Measurements from ENCODE around the gene KCNIP2. TPM values are rescaled to one million over a fixed set of nuclear protein-coding genes. Genes with fewer than 3 reads are reported as not detected.

Gene KCNIP2
- total RNA-seq, 1 experiment from 2014 or later, result 8.5 TPM

DNA sequence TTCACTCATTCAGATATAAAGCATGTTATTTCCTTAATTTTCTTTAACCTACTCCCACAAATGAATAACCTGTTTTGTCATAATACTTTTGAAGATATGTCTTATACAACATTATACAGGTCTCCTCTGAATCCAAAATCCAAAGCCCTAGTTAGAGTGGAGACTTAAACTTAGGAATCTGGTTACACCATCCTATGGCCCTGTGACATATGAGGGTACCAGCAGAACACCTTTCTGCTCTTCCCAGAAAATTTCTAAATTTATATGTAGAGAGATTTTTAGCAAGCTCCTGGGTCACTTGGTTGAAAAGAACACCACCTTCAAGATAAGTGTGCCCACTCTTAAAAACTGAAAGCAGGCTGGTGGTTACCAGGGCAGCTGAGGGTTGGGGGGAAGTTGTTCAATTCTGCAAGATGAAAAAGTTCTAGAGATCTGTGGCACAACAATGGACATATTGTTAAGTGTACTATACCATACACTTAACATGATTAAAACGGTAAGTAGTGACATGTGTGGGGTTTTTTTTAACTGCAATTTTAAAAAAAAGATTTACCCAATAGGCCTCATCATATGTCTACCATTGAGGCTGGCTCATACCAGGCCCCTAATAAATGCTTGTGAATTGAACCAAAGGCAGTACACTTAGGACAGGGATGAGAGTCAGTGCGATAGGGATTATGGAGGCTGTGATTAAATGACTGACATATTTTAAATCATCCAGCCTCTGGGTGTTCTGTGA, 37.6 kb upstream of the KCNIP2 start:
- no peak for TF ChIP-seq ZNF274 (IDR thresholded peaks at IDR 0.05; ENCODE audit: low read depth, low read length)
- no peak for TF ChIP-seq EZH2phosphoT487 (IDR thresholded peaks at IDR 0.05; ENCODE audit: borderline replicate concordance)
- no peak for TF ChIP-seq FOSL1 (IDR thresholded peaks at IDR 0.05; ENCODE audit: low read depth)
- TF ChIP-seq JUND (IDR thresholded peaks at IDR 0.05), result no peak
- TF ChIP-seq, protein P1, sequence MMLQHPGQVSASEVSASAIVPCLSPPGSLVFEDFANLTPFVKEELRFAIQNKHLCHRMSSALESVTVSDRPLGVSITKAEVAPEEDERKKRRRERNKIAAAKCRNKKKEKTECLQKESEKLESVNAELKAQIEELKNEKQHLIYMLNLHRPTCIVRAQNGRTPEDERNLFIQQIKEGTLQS (IDR thresholded peaks at IDR 0.05), result no peak
- no peak for TF ChIP-seq POLR2AphosphoS5 (IDR thresholded peaks at IDR 0.05; ENCODE audit: low read depth, low read length)
- TF ChIP-seq, protein P2, sequence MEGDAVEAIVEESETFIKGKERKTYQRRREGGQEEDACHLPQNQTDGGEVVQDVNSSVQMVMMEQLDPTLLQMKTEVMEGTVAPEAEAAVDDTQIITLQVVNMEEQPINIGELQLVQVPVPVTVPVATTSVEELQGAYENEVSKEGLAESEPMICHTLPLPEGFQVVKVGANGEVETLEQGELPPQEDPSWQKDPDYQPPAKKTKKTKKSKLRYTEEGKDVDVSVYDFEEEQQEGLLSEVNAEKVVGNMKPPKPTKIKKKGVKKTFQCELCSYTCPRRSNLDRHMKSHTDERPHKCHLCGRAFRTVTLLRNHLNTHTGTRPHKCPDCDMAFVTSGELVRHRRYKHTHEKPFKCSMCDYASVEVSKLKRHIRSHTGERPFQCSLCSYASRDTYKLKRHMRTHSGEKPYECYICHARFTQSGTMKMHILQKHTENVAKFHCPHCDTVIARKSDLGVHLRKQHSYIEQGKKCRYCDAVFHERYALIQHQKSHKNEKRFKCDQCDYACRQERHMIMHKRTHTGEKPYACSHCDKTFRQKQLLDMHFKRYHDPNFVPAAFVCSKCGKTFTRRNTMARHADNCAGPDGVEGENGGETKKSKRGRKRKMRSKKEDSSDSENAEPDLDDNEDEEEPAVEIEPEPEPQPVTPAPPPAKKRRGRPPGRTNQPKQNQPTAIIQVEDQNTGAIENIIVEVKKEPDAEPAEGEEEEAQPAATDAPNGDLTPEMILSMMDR (IDR thresholded peaks at IDR 0.05 in 2 of 3, conservative IDR thresholded peaks at IDR 0.05 in 1 of 3; ENCODE audit: borderline replicate concordance in 1 of 3, insufficient read depth in 1 of 3, low read depth in 2 of 3, low read length in 2 of 3), result no peak
- TF ChIP-seq RAD21 (IDR thresholded peaks at IDR 0.05; ENCODE audit: low read depth), result no peak
- no peak for TF ChIP-seq SIN3A (IDR thresholded peaks at IDR 0.05; ENCODE audit: low read depth)
- TF ChIP-seq POLR2A (IDR thresholded peaks at IDR 0.05; ENCODE audit: borderline replicate concordance, extremely low read depth, insufficient read depth, insufficient read length), result no peak
- no peak for TF ChIP-seq CEBPB (IDR thresholded peaks at IDR 0.05; ENCODE audit: low read depth)
- no peak for TF ChIP-seq SP1 (IDR thresholded peaks at IDR 0.05; ENCODE audit: low read depth)
- TF ChIP-seq TCF7L2 (IDR thresholded peaks at IDR 0.05; ENCODE audit: borderline replicate concordance, extremely low read depth, insufficient read depth, insufficient read length), result no peak
- TF ChIP-seq ELF1 (IDR thresholded peaks at IDR 0.05; ENCODE audit: borderline replicate concordance, low read depth), result no peak
- no peak for TF ChIP-seq ZBTB33 (IDR thresholded peaks at IDR 0.05; ENCODE audit: extremely low read depth, insufficient replicate concordance, low read length)
- ChIA-PET POLR2A (no interaction called here), RAD21 (ENCODE audit: low non-redundant PET in 1 of 2, low total read pairs in 2 of 2, uncharacterized antibody in 2 of 2, unreplicated experiment in 2 of 2) (interaction anchor here in 1 of 2 experiments (0.8 kb wide), 1 partner anchor 80 kb away, joined by 3 read pairs; no protein-coding TSS in a partner anchor), CTCF (no interaction called here)
- H3K4me3 ChIP-seq (replicated peaks in 1 of 2; ENCODE audit: low read depth in 1 of 2, low read length in 2 of 2), result no peak overlapping the region
- no peak overlapping the region for H3K27ac ChIP-seq (ENCODE audit: low read depth, low read length)
- H3K4me2 ChIP-seq (ENCODE audit: low read length), result no peak overlapping the region
- no peak overlapping the region for H3K9ac ChIP-seq (ENCODE audit: low read length)
- no peaks in the 10 kb centered on the region for H3K79me2 ChIP-seq (ENCODE audit: insufficient read depth, low read length)
- peaks cover 0 to 9% of the 10 kb centered on the region in 2 experiments; a peak in 2 of 4 replicates for H3K4me1 ChIP-seq (ENCODE audit: control insufficient read depth in 1 of 2, insufficient read depth in 2 of 2, low read length in 2 of 2)
- intact Hi-C loops (cut with micrococcal nuclease), result no loop called here
- no peaks in the 10 kb centered on the region for H4K20me1 ChIP-seq (ENCODE audit: insufficient read depth)
- no TSS peak for BruUV-seq (replicated peaks)
- no peak overlapping the region for H2AFZ ChIP-seq (ENCODE audit: low read depth, low read length, poor library complexity, severe bottlenecking)
- H3K27me3 ChIP-seq (ENCODE audit: insufficient read depth, low read length), result no peaks in the 10 kb centered on the region
- ATAC-seq, result no peak
- no peaks in the 10 kb centered on the region for H3K36me3 ChIP-seq (ENCODE audit: control insufficient read depth in 1 of 2, insufficient read depth in 2 of 2, low read length in 2 of 2)
- no peak for DNase-seq (ENCODE audit: low read depth, low spot score)
- H3K9me3 ChIP-seq (ENCODE audit: control insufficient read depth in 1 of 2, insufficient read depth in 1 of 2, low read depth in 1 of 2, low read length in 2 of 2), result no peaks in the 10 kb centered on the region
- H3K9me2 ChIP-seq (ENCODE audit: insufficient read depth), result no peaks in the 10 kb centered on the region

All from HCT116 (cell line).